MM.1S (cell line): Measurements from ENCODE around the gene AMFR.

ENCODE experiments used
- DNase-seq: peaks from one replicate; pipeline ENCODE4 v3.0.0-alpha.2; 2015
- H2AFZ ChIP-seq: fragments of 300-600 bp; sonication (generic); 2 replicates; pipeline ENCODE4 v1.6.0; 2016; ENCODE audit warnings: antibody characterized with exemption, low read length
- H3F3A ChIP-seq: fragments of 300-600 bp; sonication (generic); 2 replicates; pipeline ENCODE4 v1.6.1; 2016; ENCODE audit warnings: mild to moderate bottlenecking, antibody characterized with exemption, low read length, moderate library complexity, mixed read lengths; ENCODE audit not compliant: insufficient read depth
- H3K27ac ChIP-seq: fragments of 300-600 bp; sonication (generic); 2 replicates; pipeline ENCODE4 v1.5.1; 2016; ENCODE audit warnings: mild to moderate bottlenecking, low read length
- H3K27me3 ChIP-seq: fragments of 300-600 bp; sonication (generic); replicated peaks from 2 replicates; pipeline ENCODE4 v1.6.0; 2016; ENCODE audit warnings: low read length; ENCODE audit not compliant: insufficient read depth
- H3K36me3 ChIP-seq: fragments of 300-600 bp; sonication (generic); replicated peaks from 2 replicates; pipeline ENCODE4 v1.6.1; 2016; ENCODE audit warnings: mild to moderate bottlenecking, low read length, mixed read lengths; ENCODE audit not compliant: insufficient read depth
- H3K4me1 ChIP-seq: fragments of 300-600 bp; sonication (generic); 2 replicates; pipeline ENCODE4 v1.6.1; 2016; ENCODE audit warnings: low read length, mixed read lengths
- H3K4me2 ChIP-seq: fragments of 300-600 bp; sonication (generic); 2 replicates; pipeline ENCODE4 v1.6.0; 2016; ENCODE audit warnings: low read depth, low read length
- H3K4me3 ChIP-seq: fragments of 300-600 bp; sonication (generic); 2 replicates; pipeline ENCODE4 v1.5.1; 2016; ENCODE audit warnings: low read length, mixed read lengths
- H3K79me2 ChIP-seq: fragments of 300-600 bp; sonication (generic); 2 replicates; pipeline ENCODE4 v1.6.1; 2016; ENCODE audit warnings: mixed run types, low read length, mixed read lengths
- H3K9ac ChIP-seq: fragments of 300-600 bp; sonication (generic); 2 replicates; pipeline ENCODE4 v1.6.1; 2016; ENCODE audit warnings: low read length, mixed read lengths
- H3K9me2 ChIP-seq: fragments of 300-600 bp; sonication (generic); replicated peaks from 2 replicates; pipeline ENCODE4 v1.6.1; 2016; ENCODE audit warnings: mild to moderate bottlenecking, low read length, mixed read lengths; ENCODE audit not compliant: insufficient read depth
- H3K9me3 ChIP-seq: fragments of 300-600 bp; sonication (generic); replicated peaks from 2 replicates; pipeline ENCODE4 v1.6.1; 2016; ENCODE audit warnings: mild to moderate bottlenecking, low read length, mixed read lengths; ENCODE audit not compliant: insufficient read depth
- H4K20me1 ChIP-seq: fragments of 300-600 bp; sonication (generic); 2 replicates; pipeline ENCODE4 v1.6.1; 2016; ENCODE audit warnings: mild to moderate bottlenecking, low read length, moderate library complexity, mixed read lengths; ENCODE audit not compliant: insufficient read depth
- CTCF ChIP-seq: fragments of 300-600 bp; sonication (generic); IDR thresholded peaks from 2 replicates; pipeline ENCODE4 v1.5.1; 2016; ENCODE audit warnings: antibody characterized with exemption, low read length, mixed read lengths
- EZH2 ChIP-seq: fragments of 300-600 bp; sonication (generic); optimal IDR thresholded peaks from 2 replicates; pipeline ENCODE3; 2017; ENCODE audit warnings: low read depth, mild to moderate bottlenecking, antibody characterized with exemption, low read length, mixed read lengths
- EZH2phosphoT487 ChIP-seq: fragments of 300-600 bp; sonication (generic); IDR thresholded peaks from 2 replicates; pipeline ENCODE4 v1.6.1; 2018; ENCODE audit warnings: antibody characterized with exemption, low read length

The AMFR gene

GRCh38 chr16:56401482-56401881 is 23.9 kb downstream of the AMFR start:
- Histone ChIP-seq H2AFZ (no peak overlapping the region), H3K4me2 (no peak overlapping the region), H3K9me3 (no peaks in the 10 kb centered on the region), H3K27me3 (no peaks in the 10 kb centered on the region), H3F3A (no peaks in the 10 kb centered on the region), H3K79me2 (no peaks in the 10 kb centered on the region), H3K4me3 (no peak overlapping the region), H3K9me2 (no peaks in the 10 kb centered on the region), H3K36me3 (no peaks in the 10 kb centered on the region; the same call in 1 of the 2 replicates), H3K27ac (no peak overlapping the region), H4K20me1 (no peaks in the 10 kb centered on the region), H3K9ac (no peak overlapping the region), H3K4me1 (no peaks in the 10 kb centered on the region)
- TF ChIP-seq CTCF, result peak; percentile 31
- TF ChIP-seq EZH2, result no peak
- DNase-seq, result no peak

- Histone ChIP-seq H3K9me3 (no peaks in the 10 kb centered on the region), H3K79me2 (no peaks in the 10 kb centered on the region), H3K4me2 (no peak overlapping the region), H3K4me1 (no peaks in the 10 kb centered on the region), H3K27me3 (no peaks in the 10 kb centered on the region), H3K36me3 (no peaks in the 10 kb centered on the region), H3K9me2 (no peaks in the 10 kb centered on the region), H3K9ac (no peak overlapping the region), H3F3A (no peaks in the 10 kb centered on the region), H3K27ac (no peak overlapping the region), H4K20me1 (no peaks in the 10 kb centered on the region), H2AFZ (no peak overlapping the region), H3K4me3 (no peak overlapping the region)
- no peak for DNase-seq
- TF ChIP-seq CTCF (no peak), EZH2 (no peak), EZH2phosphoT487 (no peak)
These were observed 24.9 kb downstream of the AMFR start for GRCh38 chr16:56400458-56400857.

GRCh38 chr16:56399486-56399885 is 25.9 kb downstream of the AMFR start:
- H3K4me2 ChIP-seq, result no peak overlapping the region
- no peak overlapping the region for H3K4me3 ChIP-seq
- H3K27ac ChIP-seq, result no peak overlapping the region
- no peaks in the 10 kb centered on the region for H3K27me3 ChIP-seq
- no peaks in the 10 kb centered on the region for H3F3A ChIP-seq
- H3K9me2 ChIP-seq, result no peaks in the 10 kb centered on the region
- no peak overlapping the region for H2AFZ ChIP-seq
- H3K4me1 ChIP-seq, result no peaks in the 10 kb centered on the region
- H3K79me2 ChIP-seq, result no peaks in the 10 kb centered on the region
- no peak overlapping the region for H3K9ac ChIP-seq
- no peaks in the 10 kb centered on the region for H3K9me3 ChIP-seq
- no peaks in the 10 kb centered on the region for H3K36me3 ChIP-seq
- TF ChIP-seq CTCF (no peak), EZH2phosphoT487 (no peak), EZH2 (no peak)
- H4K20me1 ChIP-seq, result no peaks in the 10 kb centered on the region
- no peak for DNase-seq
